Pancreas (tissue), 10 donors: Measurements from ENCODE around the gene ADAP2. TPM values are rescaled to one million over a fixed set of nuclear protein-coding genes. Genes with fewer than 3 reads are reported as not detected.
"Not testable (repeated sequence)": the region's sequence is repeated elsewhere in the genome, so short reads cannot be mapped to it uniquely, and the experiment has no call there.

Experiments
- ATAC-seq, 4 donors: fragments of 200-7000 bp; cut with Tn5 transposase; one replicate each; pipeline versions ENCODE4 v1.8.0 to v1.9.1; 2020; ENCODE audit warnings: mild to moderate bottlenecking in 4 of 4, moderate library complexity in 4 of 4
- DNase-seq, 6 donors: peaks; one replicate each; pipeline ENCODE4 v3.0.0-alpha.2; 2020
- FAIRE-seq: peaks from 2 replicates; lab custom pipeline; 2012; peaks lifted over from hg19 to GRCh38; lab: Jason Lieb, UNC
- H3K27ac ChIP-seq, 4 donors: fragments of 200-600 bp; sonication (generic); 1 replicate in 3 of 4; 2 replicates in 1 of 4; pipeline versions ENCODE4 v1.5.0 to v1.8.0; 2020
- H3K27me3 ChIP-seq, 4 donors: fragments of 200-600 bp; one replicate each; pipeline ENCODE4 v1.8.0; 2021
- H3K36me3 ChIP-seq, 3 donors: fragments of 200-600 bp; sonication (generic) in 1 of 3; one replicate each; pipeline versions ENCODE4 v1.5.0 to v1.8.0; 2020 to 2021
- H3K4me1 ChIP-seq, 3 donors: fragments of 200-600 bp; one replicate each; pipeline ENCODE4 v1.8.0; 2021
- H3K4me3 ChIP-seq, 4 donors: fragments of 200-600 bp; sonication (generic) in 2 of 4; one replicate each; pipeline versions ENCODE4 v1.5.0 to v1.8.0; 2020 to 2021
- H3K9me3 ChIP-seq, 4 donors: fragments of 200-600 bp; one replicate each; pipeline ENCODE4 v1.8.0; 2021
- CTCF ChIP-seq, 4 donors: fragments of 200-600 bp; sonication (generic) in 3 of 4; IDR thresholded peaks; one replicate each; pipeline versions ENCODE4 v1.5.0 to v1.8.0; 2021; ENCODE audit warnings: antibody characterized with exemption in 4 of 4
- WGBS, 2 donors: extraction: QIAGEN DNeasy Blood & Tissue Kit; methylation state at CpG; one replicate each; pipeline ENCODE4 v1.1.7; 2013; 5-methylcytosine and 5-hydroxymethylcytosine counted together
- intact Hi-C, 3 donors: fragments of 100-400 bp; cut with DNase I; formaldehyde crosslinking; loops; one replicate each; pipeline versions ENCODE4 v1.11.1 to v1.14.2; 2022
- polyA plus RNA-seq, 2 donors: library from polyadenylated mRNA; stranded (reverse); fragments of 200-250 nt; gene quantifications; one replicate each; pipeline ENCODE4 v1.2.3, GENCODE V29; 2013
- total RNA-seq, 6 donors: library from RNA; stranded (reverse); fragmentation: NEBNext Ultra II Directional in 4 of 6; extraction: Animal tissue kit (Norgen Biotek cat#: 25700) in 4 of 6; gene quantifications; one replicate each; pipeline versions ENCODE4 v1.2.1 to v1.2.4, GENCODE V29; 2021 to 2023
- donor health status: healthy with polysubstance abuse.
- donor health status: DM: no; HTN: no; CAD: no; lungs with moderate emphysema.
- donor health status: DM: no; HTN: no; CAD: no.
- donor health status: control.
- donor health status: control.
- donor health status: Bipolar disorder and iron deficiency.
- donor health status: DM: yes; HTN: yes; CAD: no.
- donor health status: DM: no; HTN: no; CAD: no.
- donor health status: DM: no; HTN: no; CAD: no.
- donor health status: DM: yes; HTN: yes; CAD: no.

Gene ADAP2
- total and polyA plus RNA-seq, 8 donors: 2.1 to 13.3 (median 3.3) TPM

GRCh38 chr17:30905742-30906100 is 16.0 kb upstream of the ADAP2 start:
- 0 to 1% methylated on average over 11 of the region's 11 CpGs for WGBS, 2 donors
- no peak for TF ChIP-seq CTCF (IDR thresholded peaks at IDR 0.05)
- Histone ChIP-seq H3K27ac (peak overlapping the region in 3 of 4 donors; percentile 82 to 92 (median 83)), H3K4me3 (peak overlapping the region; percentile 53 to 80 (median 73)), H3K9me3 (no peaks in the 10 kb centered on the region), H3K4me1 (peaks cover 0 to 6% (median 6%) of the 10 kb centered on the region in 3 donors), H3K36me3 (no peaks in the 10 kb centered on the region), H3K27me3 (no peaks in the 10 kb centered on the region)
- intact Hi-C loops: no loop called here
- DNase-seq (no peak), FAIRE-seq (no peak), ATAC-seq (peak; percentile 32 to 65 (median 56))

DNA sequence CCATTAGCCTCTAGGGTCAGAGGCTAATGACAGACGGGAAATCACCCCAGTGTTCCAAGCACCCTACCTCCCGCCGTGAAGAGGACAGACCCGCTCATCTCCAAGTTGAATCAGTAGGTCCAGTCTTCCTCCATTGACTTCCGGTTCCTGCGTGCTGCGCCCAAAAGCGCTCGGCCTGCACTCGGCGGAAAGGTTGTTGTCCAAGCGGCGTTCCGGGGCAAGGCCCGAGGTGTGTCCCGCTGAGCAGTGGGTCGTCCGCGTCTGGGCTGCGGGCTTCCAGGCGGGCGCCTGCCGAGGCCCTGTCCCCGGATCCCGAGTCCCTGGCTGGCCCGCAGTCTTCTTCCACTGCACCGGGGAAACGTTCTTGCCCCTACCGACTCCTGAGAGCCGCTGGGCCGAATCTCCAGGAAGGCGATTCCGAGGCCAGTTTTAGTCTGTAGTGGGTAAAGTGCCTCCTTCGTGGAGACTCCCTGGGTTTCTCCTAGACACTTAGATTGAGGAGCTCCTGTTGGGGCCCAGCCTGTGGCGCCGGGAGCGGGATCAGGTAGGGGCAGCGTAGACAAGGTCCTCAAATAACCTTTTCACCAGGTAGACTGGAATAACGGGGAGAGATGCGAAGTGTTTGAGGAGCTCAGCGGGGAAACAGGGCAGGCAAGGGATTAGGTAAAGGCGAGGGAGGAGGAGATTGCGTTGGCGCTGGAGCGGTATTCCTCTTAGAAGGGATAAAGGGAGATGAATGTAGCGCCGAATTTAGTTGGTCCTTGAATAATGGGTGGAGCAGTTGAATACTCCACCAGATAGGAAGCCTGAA is 15.4 kb upstream of the ADAP2 start, which contains the start of gene TEFM:
TSS of gene TEFM (minus strand) at position 138 of the 811 bp plus-strand sequence. CDS start at position 98, 40 bp downstream.
- Histone ChIP-seq H3K27me3 (no peaks in the 10 kb centered on the region), H3K4me3 (peak within 1 kb of the TSS; percentile 53 to 80 (median 73)), H3K9me3 (no peaks in the 10 kb centered on the region), H3K27ac (peak within 1 kb of the TSS; percentile 72 to 92 (median 82)), H3K36me3 (no peaks in the 10 kb centered on the region), H3K4me1 (peaks cover 0 to 6% (median 6%) of the 10 kb centered on the region in 3 donors)
- intact Hi-C loops: no loop called here
- DNase-seq: peak; percentile 81 to 96 (median 88)
- ATAC-seq: peak; percentile 99 to 100 (median 100)
- 0% methylated on average over 43 to 47 of the region's 47 CpGs for WGBS, 2 donors
- TF ChIP-seq CTCF (IDR thresholded peaks at IDR 0.05): no peak
- FAIRE-seq: no peak

GRCh38 chr17:30908717-30909420 is 12.9 kb upstream of the ADAP2 start:
- no peaks in the 10 kb centered on the region for H3K9me3 ChIP-seq
- H3K36me3 ChIP-seq: no peaks in the 10 kb centered on the region
- 85 to 90% methylated on average over 3 of the region's 3 CpGs for WGBS, 2 donors
- FAIRE-seq: no peak
- no peak for ATAC-seq
- no peak overlapping the region for H3K27ac ChIP-seq
- peaks cover 0 to 6% (median 6%) of the 10 kb centered on the region in 3 donors for H3K4me1 ChIP-seq
- intact Hi-C loops: no loop called here
- H3K4me3 ChIP-seq: no peak overlapping the region
- no peak for DNase-seq
- no peaks in the 10 kb centered on the region for H3K27me3 ChIP-seq
- no peak for TF ChIP-seq CTCF (IDR thresholded peaks at IDR 0.05)

DNA sequence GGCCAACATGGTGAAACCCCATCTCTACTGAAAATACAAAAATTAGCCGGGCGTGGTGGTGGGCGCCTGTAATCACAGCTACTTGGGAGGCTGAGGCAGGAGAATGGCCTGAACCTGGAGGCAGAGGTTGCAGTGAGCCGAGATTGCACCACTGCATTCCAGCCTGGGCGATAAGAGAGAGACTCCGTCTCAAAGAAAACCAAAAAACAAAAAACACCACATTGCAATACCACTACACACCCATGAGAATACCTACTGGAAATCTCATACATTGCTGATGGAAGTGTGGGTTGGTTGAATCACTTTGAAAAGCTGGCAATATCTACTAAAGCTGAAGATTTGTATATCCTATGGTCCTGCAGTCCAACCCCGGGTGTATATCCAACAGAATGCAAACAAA is 11.6 kb upstream of the ADAP2 start:
- DNase-seq, H3K27ac ChIP-seq, H3K36me3 ChIP-seq, H3K27me3 ChIP-seq, H3K4me1 ChIP-seq, H3K9me3 ChIP-seq, ATAC-seq, intact Hi-C loops, H3K4me3 ChIP-seq, FAIRE-seq: not testable (repeated sequence)
- 91 to 98% methylated on average over 7 of the region's 7 CpGs for WGBS, 2 donors

DNA sequence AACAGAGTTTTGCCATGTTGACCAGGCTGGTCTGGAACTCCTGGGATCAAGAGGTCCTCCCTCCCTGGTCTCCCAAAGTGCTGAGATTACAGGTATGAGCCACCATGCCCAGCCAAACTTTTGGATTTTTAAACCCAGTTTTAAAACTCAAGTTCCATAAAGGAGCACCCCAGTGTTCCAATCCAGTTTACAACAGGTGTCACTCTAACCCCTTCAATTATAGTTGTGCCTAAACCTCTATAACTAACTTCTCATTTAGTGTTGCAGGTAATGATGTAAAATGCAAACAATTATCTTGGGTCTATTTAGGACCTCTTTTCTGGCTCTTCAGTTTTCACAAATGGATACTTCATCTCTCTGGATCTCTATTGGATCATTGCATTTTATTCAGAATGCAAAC is 7.8 kb upstream of the ADAP2 start:
- FAIRE-seq: no peak

More for the DNA sequence above, 7.8 kb upstream of the ADAP2 start:
- Histone ChIP-seq H3K36me3 (no peaks in the 10 kb centered on the region), H3K27me3 (no peaks in the 10 kb centered on the region), H3K9me3 (no peaks in the 10 kb centered on the region), H3K27ac (no peak overlapping the region), H3K4me3 (no peak overlapping the region), H3K4me1 (peaks cover 0 to 6% (median 0%) of the 10 kb centered on the region in 3 donors)
- TF ChIP-seq CTCF (IDR thresholded peaks at IDR 0.05): no peak
- DNase-seq: no peak
- ATAC-seq: no peak
- intact Hi-C loops: no loop called here
